ENCODE measurements around the gene MTHFR.
A peak's percentile ranks its signal among the peaks of the same experiment; 100 is the strongest.

The MTHFR gene

DNA sequence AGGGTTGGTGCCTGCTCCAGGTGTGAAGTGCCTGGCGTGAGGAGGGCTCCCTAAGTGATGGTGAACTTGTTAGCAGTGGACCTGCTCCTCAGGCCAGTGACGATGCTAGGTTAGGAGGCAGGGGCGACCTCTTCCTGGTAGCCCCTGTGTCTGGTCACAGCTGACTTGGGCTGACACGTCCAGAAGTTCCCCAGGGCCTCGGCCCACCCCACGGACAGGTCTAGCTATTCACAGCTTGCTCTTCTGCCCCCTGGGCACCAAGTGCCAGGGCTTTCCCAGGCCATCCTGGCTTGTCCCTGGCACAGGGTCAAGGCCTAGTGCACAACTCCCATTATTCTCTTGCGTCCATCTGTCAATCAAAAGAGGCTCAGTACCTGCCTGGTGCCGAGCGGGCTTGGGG is 54.7 kb downstream of the MTHFR start:
- DNase-seq, result peak; percentile 40

DNA sequence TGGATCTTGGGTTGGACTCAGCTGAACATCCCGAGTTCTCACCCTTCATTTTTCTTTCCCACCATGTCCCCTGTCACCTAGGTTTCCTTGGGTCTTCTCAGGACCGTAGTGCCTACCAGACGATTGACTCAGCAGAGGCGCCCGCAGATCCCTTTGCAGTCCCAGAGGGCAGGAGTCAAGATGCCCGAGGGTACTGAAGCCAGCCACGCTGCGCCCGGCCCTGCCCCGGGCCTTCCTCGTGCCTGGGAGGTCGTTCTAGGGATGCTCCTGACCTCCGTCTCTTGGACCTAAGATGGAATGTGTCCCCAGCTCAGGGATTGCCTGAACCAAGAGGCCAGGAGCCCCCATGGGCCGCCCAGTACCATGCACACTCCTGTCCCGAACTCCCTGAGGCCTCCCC is 55.8 kb downstream of the MTHFR start:
- DNase-seq, result peak; percentile 41

DNA sequence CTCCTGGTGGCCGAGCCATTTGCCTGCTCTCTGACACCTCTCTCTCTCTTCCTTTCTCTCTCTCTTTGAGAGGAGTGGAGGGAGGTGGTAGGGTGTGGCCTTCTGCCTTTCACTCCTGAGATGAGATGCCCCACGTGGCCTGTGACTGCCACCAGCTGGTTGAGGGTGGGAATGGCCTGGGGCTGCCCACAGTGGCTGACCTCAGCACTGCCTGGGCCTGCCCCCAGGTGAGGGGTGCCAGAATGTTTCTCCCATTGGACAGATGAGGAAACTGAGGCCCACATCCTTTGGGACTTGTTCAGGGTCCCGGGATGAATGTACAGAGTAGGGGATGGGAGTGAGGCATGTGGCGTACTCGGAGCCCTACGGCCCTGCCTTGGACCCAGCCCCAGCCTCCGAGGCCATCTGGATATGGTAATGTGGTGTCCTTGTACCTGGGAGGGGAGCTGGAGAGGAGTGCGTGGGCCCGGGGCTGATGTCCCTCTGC is 56.5 kb downstream of the MTHFR start:
- DNase-seq, result peak; percentile 76

- peak; percentile 50 for DNase-seq
These were observed 57.2 kb downstream of the MTHFR start for GRCh38 chr1:11748294-11749202.

DNA sequence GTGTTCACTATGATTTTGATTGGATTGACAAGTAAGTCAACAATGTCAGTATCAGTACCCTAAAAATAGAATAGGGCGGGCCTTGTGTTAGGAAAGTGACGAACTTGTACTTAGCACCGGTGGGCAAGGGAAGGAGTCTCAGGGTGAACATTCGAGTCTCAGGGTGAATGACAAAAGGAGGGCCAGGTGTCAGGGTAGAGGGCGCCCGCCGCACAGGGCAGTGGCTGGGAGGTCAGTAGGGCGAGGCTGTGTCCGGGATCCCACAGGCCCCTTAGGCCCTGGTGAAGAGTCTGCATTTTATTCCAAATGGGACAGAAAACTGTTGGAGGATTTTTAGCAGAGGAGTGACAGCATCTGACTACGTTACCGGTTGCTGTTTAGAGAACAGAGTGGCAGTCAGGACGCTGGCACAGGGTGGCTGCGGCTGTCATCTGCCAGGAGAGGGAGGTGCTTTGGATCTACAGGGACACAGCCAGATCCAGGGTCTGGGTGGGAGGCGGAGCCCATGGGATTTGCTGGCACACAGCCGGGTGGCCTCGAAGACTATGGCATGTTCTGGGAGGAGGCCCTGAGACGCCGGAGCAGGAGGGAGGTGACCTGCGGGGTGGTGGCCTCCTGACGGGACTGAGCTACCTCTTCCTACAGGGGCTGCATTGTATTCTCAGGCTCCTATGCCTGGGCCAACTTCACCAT is 58.8 kb downstream of the MTHFR start:
- DNase-seq, result peak; percentile 51

DNA sequence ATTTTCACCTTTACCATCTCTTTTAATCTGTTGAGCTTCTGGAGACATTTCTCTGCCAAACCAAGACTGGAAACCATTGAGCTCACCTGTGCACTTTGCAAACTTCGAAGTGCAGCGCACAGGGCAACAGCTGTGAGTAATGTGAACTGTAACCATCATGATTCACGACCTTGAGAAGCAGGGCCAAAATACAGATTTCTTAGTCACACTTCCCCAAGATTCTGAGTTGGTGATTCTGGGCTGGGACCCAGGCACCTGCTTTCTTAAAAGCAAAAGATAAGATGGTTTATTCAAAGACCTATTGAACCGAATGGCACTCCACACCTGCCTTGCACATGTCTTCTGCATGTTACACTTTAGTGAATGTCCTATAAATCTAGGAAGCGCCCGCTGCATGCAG is 59.7 kb downstream of the MTHFR start:
- DNase-seq, result no peak

- DNase-seq, result no peak
These were observed 61.5 kb downstream of the MTHFR start for GRCh38 chr1:11744287-11744686.

DNA sequence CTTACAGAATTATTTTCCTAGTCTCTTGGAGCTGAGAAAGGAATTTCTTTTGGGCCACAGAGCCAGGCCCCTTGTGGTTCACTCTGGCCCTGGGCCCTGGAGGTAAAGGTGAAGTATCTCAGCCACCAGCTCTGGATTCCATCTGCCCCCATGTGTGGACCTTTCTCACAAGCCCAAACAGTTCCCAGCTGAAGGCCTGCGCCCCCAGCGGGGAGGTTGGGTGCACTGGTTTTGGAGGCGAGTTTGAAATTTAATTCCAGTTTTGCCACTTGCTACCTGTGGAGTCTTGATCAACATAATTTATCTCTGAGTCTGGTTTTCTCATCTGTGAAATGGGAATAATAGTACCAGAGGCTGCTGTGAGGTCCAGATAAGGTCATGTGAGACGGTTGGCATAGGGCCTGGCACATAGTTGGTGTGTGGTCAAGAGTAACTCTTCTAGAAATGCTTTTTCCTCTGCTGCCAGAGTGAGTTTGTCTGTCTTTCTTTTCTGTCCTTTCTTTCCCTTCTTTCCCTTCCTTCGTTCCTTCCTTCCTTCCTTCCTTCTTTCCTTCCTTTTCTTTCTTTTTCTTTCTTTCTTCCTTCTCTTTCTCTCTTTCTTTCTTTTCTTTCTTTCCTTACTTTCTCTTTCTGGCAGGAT is 63.7 kb downstream of the MTHFR start:
- DNase-seq, result peak; percentile 60

GRCh38 chr1:11741482-11741881 is 64.3 kb downstream of the MTHFR start:
- DNase-seq, result no peak

DNA sequence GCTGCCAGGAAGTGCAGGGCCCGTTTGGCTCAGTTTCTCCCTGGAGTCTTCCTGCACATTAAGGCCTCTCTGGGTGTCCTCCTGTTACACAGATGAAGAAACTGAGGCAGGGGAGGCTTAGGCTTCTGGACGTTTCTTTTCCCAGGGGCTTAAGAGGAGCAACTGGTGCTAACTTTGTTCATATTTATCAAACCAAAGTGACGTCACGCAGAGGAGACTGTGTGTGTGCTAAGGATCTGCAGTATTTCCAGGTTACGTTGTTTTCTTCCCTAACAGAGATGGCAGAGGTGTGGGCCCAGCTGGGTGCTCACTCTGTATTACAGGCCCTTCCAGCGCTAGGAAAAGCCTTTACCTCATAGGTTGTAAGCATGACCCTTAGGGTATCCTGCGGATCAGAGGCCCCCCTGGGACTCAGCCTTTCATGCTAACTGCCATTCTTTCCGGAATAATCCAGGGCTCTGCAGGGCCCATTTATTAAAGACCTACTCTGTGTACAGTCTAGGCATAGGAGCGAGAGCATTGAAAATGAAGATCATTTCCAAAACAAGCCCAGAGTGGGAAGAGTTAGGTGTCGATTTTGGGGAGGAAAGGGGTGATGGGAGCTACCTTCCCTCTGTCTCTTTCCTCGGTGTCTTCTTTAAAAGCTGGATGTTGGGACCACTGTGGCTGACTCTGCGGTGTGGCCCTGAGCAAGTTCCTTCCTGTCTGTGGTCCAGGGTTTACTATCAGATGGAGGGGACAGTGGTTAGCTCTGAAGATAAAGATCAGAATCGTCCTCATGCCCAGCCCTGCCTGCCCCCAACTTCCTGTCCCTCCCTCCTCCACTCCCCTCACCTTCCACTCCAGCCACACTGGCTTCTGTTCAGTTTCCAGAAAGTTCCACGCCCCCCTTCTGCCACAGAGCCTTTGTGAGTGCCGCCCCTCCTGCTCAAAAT is 65.2 kb downstream of the MTHFR start:
- no peak for DNase-seq

DNA sequence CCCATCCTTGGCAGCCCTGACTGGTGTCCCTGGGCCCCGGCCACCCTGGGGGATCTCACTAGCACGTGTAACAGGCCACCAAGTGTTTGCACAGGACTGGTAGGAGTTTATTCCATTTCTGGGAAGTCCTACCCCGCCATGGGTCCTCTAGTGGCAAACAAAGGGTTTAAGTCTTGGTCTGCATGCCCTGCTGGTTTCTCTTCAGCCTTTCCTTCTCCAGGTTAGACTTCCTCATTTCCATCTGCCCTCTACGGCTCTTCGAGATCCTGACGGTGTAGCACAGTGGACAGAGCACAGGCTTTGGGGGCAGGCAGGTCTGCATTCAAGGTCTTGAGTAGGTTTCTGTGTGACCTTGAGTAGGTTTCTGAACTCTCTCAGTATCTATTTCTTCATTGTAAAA is 67.0 kb downstream of the MTHFR start:
- no peak for DNase-seq

DNA sequence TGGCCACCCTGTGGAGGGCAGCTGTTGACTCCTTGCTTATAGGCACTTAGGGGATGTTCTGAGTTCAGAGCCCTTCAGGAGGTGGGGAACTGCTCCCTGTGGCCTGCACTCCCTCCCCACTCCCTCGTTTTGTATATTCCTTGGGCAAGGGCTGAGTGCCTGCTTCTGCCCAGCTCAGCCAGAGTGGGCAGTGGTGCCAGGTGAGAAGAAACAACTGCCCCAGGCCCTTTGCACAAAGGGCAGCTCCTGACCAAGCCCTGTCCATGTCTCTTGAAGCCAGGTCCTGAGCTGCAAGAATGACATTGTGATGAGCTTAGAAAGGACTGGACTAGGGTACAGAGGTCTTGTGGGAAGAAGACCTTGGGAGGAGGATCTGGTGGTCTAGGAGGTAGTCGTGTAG is 67.7 kb downstream of the MTHFR start:
- DNase-seq, result no peak

DNA sequence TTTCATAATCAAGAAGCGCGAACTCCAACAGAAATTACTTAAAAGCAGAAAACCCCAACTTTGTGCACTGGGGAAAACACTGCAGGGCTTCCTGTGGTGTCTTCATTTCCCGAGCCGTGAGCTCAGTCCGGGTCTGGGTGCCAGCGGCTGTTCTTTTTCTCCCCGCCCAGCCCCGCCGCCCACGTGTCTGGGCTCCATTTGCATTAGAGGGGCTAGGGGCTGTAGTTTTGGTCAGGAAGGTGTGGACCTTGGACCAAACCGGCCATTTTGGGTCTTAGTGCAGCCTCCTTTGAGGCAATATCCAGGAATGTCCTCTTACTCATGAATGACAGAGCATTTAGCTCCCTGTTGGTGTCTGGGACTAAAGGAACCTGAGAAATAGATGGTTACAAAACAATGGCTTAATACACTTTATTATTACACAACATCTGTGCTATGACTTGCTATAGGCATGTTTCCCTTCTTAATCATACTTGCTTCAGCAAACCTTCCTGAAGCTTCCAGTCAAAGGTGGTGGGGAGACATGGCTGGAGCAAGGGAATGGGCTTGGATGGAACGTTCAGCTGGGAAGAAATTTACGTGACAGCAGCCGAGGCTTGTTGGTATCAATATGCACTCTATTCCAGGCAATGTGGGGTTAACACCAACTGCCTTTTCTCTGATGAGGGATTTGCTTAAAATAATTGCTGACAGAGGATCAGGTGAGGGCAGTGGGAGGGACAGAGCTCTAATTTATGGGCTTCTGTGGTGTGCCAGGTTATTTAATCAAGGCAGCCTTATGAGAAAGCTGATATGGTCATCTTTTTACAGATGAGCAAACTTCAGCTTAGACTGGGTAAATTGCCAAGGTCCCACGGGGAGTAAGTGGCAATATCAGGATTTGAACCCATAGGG is 68.8 kb downstream of the MTHFR start:
- peak; percentile 74 for DNase-seq

DNA sequence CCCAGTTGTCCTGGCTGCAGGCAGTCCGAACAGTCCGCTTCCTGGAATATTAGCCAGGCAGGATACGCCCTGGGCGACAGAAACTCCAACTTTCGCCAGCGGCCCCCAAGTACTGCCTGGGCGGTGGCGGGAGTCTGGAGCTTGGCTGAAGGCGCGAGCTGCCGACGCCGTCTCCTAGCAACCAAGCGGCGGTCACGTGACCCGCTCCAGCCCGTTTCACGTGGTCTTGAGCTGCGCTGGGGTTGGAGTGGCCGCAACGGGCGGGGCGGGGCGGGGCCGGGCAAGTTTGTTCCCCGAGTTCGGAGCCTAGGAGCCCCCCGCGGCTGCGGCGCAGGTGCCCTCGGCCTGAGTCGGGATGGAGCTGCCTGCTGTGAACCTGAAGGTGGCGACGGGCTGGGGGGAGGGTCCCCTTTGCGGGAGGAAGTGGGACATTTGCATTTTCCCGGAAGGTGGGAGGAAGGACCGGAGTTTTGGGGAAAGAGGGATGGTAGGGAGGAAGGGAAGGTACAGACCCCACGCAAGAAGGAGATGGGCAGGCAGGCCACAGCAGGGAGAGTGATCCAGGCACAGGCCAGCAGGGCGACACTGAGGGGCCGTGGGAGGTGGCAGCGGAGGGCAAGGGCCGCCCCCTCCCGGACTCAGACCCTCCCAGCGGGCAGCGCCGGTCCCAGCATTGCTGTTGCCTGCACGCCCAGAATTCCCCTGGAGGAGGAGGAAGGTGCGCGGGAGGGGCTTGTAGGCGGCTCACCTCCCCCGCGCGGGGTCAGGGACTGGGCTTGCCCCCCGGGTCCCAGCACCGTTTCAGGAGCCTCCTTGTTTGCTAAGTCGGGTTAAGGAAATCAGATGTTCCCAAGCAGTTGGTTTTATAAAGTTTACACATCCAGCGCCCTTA is 69.7 kb downstream of the MTHFR start, which contains the start of gene AGTRAP:
Gene AGTRAP (plus strand): TSS at position 283 of the 892 bp plus-strand sequence. CDS start 73 bp downstream, at position 356.
- peak; percentile 97 for DNase-seq

Measured in islet precursor cell (in vitro differentiated cells).